ENCODE data around the gene ACAT2.

DNA sequence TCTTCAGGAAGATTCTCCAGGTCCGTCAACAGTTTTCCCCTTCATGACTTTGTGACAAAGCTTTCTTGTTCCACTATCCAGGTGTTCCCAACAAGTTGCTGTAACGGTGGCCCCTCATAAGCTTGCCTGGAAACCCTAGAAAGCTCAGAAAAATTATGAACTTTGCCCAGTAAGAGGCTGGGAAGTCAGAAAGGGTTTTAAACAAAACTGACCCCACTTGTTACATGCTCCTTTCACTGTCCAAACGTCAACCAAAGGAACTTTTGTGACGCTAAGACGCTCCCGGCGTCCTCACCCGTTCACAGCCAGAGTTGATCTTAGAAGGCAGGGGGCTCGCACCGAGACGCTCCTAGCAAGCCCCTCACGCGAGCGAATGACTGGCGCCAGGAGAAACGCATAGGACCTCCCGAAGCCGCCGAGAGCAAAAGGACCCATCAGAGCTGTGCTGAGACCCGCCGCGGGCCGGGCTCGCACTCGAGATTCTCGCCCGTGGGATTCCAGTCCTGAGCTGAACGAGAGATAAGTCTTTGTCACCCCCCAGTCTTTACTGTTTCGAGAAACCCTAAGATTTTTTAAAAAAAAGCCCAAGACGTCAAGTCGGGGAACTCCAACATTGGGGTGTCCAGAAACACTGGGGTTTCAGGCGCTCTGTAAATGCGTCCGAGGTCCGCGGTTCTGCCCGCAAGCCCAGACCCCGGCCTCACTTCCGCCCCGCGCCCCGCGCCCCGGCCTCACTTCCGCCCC lies 544 bp upstream of the ACAT2 start:
- no peak for TF ChIP-seq POLR2A (IDR thresholded peaks at IDR 0.05)
- TF ChIP-seq, protein P1, sequence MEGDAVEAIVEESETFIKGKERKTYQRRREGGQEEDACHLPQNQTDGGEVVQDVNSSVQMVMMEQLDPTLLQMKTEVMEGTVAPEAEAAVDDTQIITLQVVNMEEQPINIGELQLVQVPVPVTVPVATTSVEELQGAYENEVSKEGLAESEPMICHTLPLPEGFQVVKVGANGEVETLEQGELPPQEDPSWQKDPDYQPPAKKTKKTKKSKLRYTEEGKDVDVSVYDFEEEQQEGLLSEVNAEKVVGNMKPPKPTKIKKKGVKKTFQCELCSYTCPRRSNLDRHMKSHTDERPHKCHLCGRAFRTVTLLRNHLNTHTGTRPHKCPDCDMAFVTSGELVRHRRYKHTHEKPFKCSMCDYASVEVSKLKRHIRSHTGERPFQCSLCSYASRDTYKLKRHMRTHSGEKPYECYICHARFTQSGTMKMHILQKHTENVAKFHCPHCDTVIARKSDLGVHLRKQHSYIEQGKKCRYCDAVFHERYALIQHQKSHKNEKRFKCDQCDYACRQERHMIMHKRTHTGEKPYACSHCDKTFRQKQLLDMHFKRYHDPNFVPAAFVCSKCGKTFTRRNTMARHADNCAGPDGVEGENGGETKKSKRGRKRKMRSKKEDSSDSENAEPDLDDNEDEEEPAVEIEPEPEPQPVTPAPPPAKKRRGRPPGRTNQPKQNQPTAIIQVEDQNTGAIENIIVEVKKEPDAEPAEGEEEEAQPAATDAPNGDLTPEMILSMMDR (IDR thresholded peaks at IDR 0.05) = no peak
- TF ChIP-seq POLR2AphosphoS5 (IDR thresholded peaks at IDR 0.05; ENCODE audit: insufficient read depth in 1 of 2, low read depth in 1 of 2) = no peak

Measured in vagina (tissue), 2 donors.